T1000 (cell line): ENCODE results near the gene CAND2.
"Not testable (repeated sequence)": the region's sequence is repeated elsewhere in the genome, so short reads cannot be mapped to it uniquely, and the experiment has no call there.

Experiments used
- DNase-seq: peaks from one replicate; lab custom pipeline; 2025; ENCODE audit warnings: mixed read lengths; lab: John Stamatoyannopoulos, UW

Gene CAND2

GRCh38 chr3:12830785-12831156 lies 34.3 kb downstream of the CAND2 start:
- no peak for DNase-seq

- DNase-seq: no peak
These were observed 34.9 kb downstream of the CAND2 start for GRCh38 chr3:12831301-12831866.

- DNase-seq: no peak
These were observed 36.1 kb downstream of the CAND2 start for GRCh38 chr3:12832350-12833221.

DNA sequence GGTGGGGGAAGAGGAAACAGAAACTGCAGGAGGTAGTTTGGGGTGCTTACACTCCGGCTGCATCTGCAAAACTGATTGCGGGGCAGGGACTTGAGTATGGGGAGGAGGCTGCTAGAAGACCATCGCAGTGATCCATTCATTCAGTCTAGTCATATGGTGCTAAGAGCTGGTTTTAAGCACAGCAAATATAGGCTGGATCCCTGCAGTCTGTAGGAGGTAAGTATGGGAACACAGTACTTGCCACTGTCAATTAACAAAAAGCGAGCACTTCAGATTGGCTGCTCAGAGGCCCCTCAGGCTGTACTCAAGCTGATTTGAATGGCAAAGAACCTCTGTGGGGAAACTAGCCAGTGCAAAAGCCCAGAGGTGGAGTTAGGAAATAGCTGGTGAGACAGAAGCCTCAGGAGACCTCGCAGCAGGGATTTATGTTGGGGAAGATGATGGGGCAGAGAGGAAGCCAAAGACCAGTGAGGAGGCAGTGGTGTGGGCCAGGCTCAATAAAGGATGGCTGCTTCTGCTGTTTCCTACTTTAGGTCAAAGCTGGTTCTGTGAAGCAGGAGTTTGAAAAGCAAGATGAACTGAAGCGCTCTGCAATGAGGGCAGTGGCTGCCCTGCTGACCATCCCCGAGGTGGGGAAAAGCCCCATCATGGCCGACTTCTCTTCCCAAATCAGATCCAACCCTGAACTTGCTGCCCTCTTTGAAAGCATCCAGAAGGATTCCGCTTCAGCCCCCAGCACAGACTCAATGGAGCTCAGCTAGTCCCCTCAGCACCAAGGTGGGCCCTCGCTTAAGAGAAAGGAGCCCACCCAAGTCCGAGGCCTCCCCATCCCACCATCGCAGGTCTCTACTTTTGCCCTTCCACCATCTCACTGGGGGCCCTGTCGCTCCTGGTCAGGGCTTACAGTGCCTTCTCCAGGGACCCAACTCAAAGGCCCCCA lies 37.0 kb downstream of the CAND2 start:
- no peak for DNase-seq

GRCh38 chr3:12835052-12835665 lies 38.7 kb downstream of the CAND2 start:
- DNase-seq: no peak

DNA sequence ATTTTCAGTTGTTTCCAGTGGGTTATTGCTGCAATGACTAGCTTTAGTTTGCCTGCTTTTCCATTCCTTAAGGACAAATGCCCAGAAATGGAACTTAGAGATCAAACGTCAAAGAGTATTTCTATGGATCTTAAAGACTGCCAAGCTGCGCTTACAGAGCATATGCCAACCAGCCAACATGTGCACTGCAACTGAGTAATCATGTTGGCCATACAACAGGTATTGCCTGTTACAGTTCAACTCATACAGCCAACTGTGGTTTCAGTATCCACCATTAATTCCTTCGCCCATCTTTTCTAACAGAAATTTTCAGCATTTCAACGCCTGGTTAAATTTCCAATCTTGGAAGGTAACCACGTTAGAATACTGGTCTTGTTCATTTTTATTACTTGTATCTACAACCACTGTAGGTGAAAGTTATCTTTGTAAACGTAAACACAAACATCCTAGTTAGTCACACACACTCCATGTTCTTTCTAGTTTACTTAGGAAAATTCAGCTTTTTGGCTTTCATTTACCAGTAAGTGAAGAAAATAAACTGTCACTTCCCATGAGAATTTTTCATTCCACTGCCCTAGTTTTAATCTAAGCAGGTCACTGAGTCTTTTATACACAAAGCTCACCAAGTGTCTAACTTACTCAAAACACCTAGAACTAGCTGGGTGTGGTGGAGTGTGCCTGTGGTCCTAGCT lies 41.0 kb downstream of the CAND2 start:
- DNase-seq: no peak

DNA sequence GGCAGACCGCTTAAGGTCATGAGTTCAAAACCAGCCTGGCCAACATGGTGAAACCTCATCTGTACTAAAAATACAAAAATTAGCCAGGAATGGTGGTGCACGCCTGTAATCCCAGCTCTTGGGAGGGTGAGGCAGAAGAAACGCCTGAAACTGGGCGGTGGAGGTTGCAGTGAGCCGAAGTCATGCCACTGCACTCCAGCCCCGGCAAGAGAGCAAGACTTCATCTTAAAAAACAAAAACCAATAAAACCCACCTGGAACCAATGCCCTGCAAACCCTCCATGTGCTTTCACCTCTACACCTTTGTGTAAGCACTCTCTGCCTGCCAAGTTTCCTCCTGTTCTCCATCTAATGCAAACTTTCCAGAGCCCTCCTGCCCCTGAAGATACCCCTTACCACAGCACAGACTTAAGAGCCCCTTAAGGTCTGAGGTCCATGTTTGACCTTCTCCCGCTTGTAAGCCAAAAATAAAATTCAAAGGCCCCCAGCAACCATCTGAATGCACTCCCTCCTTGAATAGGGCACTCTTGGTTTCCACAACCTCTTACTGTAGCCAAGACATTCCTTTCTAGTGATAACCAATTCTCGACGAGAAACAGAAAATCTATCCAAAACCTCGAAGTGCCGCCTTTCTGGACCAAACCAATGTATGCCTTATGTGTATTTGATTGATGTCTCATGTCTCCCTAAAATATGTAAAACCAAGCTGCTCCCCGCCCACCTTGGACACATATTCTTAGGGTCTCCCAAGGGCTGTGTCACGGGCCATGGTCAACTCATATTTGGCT lies 41.9 kb downstream of the CAND2 start:
- DNase-seq: no peak

DNA sequence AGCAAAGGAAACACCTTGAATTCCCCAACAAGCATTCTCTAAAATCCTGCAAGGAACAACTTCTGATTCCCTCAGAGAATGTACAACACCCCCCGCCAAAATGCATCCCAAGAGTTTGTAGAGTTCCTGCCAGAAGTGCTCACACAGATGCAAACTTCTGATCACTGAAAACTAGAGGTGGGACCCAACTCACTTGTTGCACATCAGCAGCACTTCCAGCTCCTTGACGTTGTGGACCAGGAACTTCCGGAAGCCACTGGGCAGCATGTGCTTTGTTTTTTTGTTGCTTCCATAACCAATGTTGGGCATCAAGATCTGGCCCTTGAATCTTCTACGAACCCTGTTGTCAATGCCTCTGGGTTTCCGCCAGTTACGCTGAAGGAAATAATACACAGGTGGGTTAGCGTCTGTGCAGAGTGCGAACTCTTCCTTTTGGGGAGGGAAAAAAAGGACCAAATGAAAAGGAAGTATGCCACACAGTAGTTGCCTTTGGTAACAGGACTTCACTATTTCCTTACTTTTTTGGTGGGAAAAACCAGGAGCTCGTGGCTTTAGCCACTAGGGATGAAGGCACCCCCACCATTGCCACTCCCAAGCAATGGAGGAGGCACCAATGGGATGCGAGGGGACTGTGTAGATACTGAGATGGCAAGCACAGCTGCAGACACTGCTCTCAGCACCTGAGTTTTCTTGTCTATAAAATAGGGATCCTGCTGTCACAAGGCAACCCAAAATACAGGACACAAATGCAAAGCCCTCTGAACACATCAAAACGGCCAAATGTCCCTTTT lies 42.9 kb downstream of the CAND2 start:
- no peak for DNase-seq

DNA sequence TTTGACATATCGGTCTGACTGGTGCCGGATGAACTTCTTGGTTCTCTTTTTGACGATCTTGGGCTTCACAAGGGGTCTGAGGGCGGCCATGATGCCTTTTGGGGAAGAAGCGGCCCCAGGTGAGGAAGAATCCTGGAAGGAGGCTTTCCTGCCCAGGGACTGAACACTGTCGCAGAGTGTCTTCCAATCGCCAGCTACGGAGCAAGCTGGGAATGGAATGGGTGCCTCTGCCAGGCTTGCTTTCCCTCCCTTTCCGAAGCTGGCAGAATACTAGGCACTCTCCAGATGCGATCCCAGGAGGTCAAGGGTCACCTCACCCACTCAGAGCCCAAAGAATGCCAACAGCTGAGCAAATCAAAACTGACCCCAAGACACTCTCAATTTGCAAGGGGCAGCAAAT lies 43.7 kb downstream of the CAND2 start:
- not testable (repeated sequence) for DNase-seq

DNA sequence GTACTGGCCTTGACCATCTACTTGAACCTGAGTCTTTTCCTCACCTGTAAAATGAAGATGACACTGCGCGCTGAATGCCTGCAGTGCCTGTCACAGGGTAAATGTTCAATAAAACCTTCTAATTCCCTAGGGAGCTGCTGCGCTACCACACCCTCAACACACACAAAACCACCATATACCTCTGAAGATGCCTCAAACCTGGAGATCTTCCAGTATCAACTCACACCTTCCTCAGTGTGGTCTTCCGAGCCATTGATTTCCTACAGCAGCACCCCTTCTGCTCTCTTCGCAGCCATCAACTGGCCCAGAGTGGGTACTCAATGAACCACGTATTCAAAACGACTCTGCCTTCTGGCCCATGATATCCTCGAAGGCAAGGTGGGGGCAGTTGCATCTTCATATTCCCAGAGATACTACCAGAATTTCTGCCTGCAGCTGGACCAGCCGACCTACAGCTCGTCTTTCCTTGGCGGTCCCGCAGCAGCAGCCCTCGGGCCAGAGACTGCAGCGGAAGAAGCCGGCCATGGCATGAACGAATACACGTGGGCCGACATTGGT lies 44.2 kb downstream of the CAND2 start:
- DNase-seq: no peak

DNA sequence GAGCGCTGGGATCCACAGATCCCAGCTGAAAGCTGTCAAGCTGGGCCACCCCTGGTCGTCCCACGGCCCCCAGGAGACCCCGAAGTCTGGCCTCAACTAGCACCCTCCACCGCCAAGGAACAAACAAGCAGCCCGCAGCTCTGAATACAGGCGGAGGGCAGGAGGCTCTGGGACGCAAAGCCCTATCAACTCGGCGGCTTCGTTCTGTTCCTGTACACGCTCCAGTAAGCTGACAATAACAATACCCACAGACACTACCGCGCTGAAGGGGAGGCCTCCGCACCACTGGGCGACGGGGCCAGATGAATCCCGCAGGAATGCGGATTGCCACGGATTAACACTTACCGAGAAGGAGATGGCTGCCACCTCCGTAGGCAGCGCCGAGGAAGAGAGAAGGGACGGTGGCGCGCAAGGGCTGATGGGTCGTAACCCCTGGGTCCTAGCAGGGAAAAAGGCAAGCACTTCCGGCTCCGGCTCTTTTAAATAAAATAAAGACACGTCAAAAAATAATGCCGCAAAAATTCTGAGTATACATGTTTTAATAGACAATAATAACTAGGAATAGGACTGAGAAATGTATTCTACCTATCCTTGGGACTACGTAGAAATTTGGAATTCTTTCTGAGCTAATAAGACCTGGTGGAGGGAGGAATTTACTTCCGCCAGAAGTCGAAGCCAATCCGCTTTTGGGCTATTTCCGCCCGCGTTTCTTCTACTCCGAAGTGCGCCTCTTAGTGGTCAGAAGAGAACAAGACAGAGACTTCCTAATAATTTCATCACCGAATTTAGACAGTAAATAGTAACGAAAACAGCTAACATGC lies 44.9 kb downstream of the CAND2 start, which contains the start of gene RPL32:
RPL32 (minus strand) TSS at position 417 of the 821 bp plus-strand sequence. CDS start 1,328 bp downstream, outside the sequence.
- peak; percentile 73 for DNase-seq

DNA sequence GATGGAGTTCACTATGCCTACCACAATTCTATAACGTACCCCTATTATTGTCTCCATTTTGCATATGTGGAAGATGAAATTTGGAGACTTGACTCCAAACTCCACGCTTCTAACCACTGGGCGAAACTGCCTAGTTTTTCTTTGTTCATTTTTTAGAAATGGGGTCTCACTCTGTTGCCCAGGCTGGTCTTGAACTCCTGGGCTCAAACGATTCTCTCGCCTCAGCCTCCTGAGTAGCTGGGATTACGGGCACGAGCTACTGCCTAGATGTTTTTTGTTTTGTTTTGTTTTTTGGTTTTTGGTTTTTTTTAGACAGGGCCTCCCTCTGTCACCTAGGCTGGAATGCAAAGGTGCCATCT lies 45.5 kb downstream of the CAND2 start:
- no peak for DNase-seq

- DNase-seq: no peak
These were observed 46.0 kb downstream of the CAND2 start for GRCh38 chr3:12842469-12842868.

- no peak for DNase-seq
These were observed 49.3 kb downstream of the CAND2 start for GRCh38 chr3:12845811-12846210.

- no peak for DNase-seq
These were observed 55.7 kb downstream of the CAND2 start for GRCh38 chr3:12852201-12852600.

GRCh38 chr3:12853847-12854246 lies 57.4 kb downstream of the CAND2 start:
- not testable (repeated sequence) for DNase-seq

GRCh38 chr3:12854565-12854964 lies 58.1 kb downstream of the CAND2 start:
- DNase-seq: no peak

DNA sequence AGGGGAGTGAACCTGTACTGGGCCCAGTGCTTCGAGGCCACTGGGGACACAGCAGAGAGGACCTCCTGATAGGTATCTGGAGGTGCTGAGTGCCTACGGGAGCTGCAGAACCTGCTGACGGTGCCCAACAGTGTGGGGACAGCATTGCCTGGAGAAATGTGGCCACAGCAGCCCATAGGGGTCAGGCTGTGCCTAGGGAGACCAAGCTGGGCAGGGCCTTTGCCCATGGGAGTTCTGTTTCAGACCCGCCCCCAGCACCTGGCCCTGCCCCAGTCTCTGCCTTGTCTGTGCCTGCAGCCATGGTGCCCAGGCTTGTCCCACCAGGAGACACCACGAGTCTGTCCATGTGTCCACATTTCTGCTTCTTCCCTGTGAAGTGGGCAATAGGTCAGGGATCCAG lies 60.1 kb downstream of the CAND2 start:
- DNase-seq: no peak

- DNase-seq: no peak
These were observed 63.4 kb downstream of the CAND2 start for GRCh38 chr3:12859840-12860239.
